C4-2B (cell line): ENCODE measurements around the gene MOV10L1.

Experiments used
- H3K27ac ChIP-seq: fragments of 450-650 bp; 2 replicates; pipeline ENCODE4 v1.5.1; 2017
- ZFX ChIP-seq: fragments of 450-650 bp; IDR thresholded peaks from 2 replicates; pipeline ENCODE4 v1.6.1; 2017
- TF ChIP-seq, protein P1 (sequence below): fragments of 450-650 bp; conservative IDR thresholded peaks from 2 replicates; pipeline ENCODE4 v1.5.1; 2017; ENCODE audit warnings: mild to moderate bottlenecking

MOV10L1 gene

GRCh38 chr22:50210378-50211139, 120.8 kb downstream of the MOV10L1 start:
- no peak overlapping the region for H3K27ac ChIP-seq
- TF ChIP-seq, protein P1, sequence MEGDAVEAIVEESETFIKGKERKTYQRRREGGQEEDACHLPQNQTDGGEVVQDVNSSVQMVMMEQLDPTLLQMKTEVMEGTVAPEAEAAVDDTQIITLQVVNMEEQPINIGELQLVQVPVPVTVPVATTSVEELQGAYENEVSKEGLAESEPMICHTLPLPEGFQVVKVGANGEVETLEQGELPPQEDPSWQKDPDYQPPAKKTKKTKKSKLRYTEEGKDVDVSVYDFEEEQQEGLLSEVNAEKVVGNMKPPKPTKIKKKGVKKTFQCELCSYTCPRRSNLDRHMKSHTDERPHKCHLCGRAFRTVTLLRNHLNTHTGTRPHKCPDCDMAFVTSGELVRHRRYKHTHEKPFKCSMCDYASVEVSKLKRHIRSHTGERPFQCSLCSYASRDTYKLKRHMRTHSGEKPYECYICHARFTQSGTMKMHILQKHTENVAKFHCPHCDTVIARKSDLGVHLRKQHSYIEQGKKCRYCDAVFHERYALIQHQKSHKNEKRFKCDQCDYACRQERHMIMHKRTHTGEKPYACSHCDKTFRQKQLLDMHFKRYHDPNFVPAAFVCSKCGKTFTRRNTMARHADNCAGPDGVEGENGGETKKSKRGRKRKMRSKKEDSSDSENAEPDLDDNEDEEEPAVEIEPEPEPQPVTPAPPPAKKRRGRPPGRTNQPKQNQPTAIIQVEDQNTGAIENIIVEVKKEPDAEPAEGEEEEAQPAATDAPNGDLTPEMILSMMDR = no peak
- no peak for TF ChIP-seq ZFX

- no peak overlapping the region for H3K27ac ChIP-seq
- TF ChIP-seq, protein P1 = no peak
- no peak for TF ChIP-seq ZFX
These were observed 121.3 kb downstream of the MOV10L1 start for GRCh38 chr22:50211147-50211546.
